ENCODE measurements around the gene PDE6A.
"Not testable (repeated sequence)": the region's sequence is repeated elsewhere in the genome, so short reads cannot be mapped to it uniquely, and the experiment has no call there.

Gene PDE6A

GRCh38 chr5:149953436-149954121, 9.0 kb upstream of the PDE6A start:
- no peak for DNase-seq (ENCODE audit: low read depth in 2 of 3, low spot score in 1 of 3)

GRCh38 chr5:149951138-149951749, 6.7 kb upstream of the PDE6A start:
- no peak for DNase-seq (ENCODE audit: low read depth in 2 of 3, low spot score in 1 of 3)

- DNase-seq (ENCODE audit: low read depth in 2 of 3, low spot score in 1 of 3) = no peak
Measured at GRCh38 chr5:149948993-149949392, 4.4 kb upstream of the PDE6A start.

DNA sequence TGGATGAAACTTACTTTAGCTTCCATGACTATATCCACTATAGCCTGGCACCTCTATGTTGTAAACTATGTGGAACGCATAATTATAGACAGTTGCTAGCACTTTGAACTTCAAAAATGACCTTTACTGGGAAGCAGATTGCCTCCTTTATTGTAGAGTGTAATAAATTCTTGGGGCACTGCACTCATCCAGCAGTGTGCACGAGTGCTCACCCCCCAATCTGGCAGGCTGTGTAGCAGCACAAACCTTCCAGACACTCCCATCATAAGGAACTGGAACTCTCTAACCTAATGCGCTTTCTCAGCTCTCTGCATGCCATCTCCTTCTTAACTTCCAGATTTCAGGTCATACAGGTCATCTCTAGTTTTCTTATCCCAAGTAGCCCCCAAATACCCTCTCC, 1.5 kb upstream of the PDE6A start:
- no peak for DNase-seq (ENCODE audit: low read depth in 2 of 3, low spot score in 1 of 3)

DNA sequence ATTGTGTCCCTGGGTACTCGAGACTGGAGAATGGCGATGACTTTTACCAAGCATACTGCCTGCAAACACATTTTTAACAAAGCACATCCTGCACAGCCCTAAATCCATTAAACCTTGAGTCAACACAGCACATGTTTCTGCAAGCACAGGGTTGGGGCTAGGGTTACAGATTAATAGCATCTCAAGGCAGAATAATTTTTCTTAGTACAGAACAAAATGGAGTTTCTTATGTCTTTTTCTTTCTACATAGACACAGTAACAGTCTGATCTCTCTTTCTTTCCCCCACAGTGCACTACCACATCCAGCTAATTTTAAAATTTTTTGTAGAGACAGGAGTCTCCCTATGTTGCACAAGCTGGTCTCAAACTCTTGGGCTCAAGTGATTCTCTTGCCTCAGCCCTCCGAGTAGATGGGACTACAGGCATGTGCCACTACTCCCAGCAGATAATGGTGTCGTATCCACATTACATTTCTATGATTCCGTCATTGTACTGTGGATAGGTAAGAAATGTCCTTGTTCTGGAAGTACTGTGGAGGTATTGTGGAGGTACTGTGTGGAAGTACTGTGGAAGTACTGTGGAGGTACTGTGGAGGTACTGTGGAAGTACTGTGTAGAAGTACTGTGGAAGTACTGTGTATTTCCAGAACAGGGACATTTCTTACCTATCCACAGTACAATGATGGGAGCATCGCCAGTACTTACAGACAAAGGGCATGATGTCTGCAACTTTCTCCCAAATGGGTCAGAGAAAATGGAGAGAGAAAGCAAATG, 1.2 kb downstream of the PDE6A start:
- DNase-seq (ENCODE audit: low read depth in 2 of 3, low spot score in 1 of 3) = not testable (repeated sequence)

DNA sequence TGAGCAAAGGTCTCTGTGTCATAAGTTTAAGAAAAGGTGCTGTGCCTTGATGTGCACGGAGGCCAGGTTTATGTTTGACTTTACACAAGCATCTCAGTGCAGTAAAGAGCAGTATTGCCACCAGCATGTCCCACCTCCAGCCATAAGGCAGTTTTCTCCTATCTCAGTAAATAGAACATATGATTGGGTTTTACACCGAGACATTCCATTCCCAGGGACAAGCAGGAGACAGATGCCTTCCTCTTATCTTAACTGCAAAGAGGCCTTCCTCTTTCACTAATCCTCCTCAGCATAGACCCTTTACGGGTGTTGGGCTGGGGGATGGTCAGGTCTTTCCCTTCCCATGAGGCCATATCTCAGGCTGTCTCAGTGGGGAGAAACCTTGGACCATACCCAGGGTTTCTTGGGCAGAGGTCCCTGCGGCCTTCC, 1.8 kb downstream of the PDE6A start:
- DNase-seq (ENCODE audit: low read depth in 2 of 3, low spot score in 1 of 3) = not testable (repeated sequence)

GRCh38 chr5:149942199-149942598, 2.4 kb downstream of the PDE6A start:
- DNase-seq (ENCODE audit: low read depth in 2 of 3, low spot score in 1 of 3) = no peak

DNA sequence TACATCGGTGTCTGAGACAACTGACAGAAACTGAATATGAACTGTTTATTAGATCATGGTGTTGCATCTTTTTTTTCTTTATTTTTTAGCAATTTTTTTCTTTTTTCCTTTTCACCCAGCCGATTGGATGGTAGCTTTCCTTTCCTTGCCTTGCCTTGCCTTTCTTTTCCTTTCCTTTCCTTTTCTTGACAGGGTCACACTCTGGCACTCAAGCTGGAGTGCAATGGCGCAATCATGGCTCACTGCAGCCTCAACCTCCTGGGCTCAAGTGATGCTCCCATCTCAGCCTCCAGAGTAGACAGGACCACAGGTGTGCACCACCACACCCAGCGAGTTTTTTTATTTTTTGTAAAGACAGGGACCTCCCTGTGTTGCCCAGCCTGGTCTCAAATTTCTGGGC, 2.8 kb downstream of the PDE6A start:
- DNase-seq (ENCODE audit: low read depth in 2 of 3, low spot score in 1 of 3) = no peak

DNA sequence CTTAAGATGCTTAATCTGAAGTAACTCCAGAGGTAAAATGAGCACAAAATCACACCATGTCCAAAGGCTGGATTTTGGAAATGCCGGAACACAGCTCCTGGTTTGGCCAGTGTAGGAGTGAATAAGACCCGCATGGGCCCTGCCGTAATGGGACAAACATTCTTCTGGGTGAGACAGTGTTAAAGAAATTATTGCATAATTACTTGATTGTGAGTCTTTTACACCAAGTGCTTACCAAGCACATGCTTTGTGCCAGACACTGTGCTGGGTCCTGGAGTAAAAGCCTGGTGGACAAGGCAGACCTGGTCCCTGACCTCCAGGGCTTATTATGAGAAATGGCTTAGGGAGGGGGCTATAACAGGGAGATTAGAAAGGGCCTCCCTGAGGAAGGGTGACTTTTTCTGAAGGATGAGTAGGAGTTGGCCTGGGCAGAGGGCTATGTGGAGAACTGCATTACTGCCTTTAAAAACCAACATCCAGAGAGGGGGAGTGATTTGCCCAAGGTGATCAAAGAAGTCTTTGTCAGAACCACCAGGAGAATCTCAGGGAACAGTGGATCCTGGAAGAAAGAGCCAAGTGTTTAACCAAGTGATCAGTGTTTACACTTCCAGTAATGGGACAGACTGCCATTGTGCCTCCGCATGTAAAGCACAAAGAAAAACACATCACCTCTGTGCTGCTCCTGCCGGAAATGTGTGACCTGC, 3.5 kb downstream of the PDE6A start:
- DNase-seq (ENCODE audit: low read depth in 2 of 3, low spot score in 1 of 3) = no peak

GRCh38 chr5:149940077-149940574, 4.5 kb downstream of the PDE6A start:
- DNase-seq (ENCODE audit: low read depth in 2 of 3, low spot score in 1 of 3) = no peak

DNA sequence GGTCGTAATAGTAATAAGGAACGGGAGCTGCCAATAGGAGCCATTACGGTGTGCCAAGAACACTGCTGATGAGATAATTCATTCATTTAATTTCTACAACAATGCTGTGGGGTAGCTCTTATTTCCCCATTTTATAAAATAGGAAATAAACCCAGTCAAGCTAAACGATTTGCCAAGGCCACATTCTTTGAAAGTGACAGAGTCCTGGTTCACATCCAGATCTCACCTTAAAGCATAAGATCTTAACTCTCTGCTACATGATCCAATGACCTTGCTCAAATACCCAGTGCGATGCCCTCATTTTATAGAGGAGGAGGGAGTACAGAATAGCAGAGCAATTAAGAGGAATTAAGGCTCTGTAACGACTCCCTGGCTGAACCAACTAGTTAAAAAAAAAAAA, 5.0 kb downstream of the PDE6A start:
- no peak for DNase-seq (ENCODE audit: low read depth in 2 of 3, low spot score in 1 of 3)

- DNase-seq (ENCODE audit: low read depth in 2 of 3, low spot score in 1 of 3) = no peak
Measured at GRCh38 chr5:149938791-149939358, 5.7 kb downstream of the PDE6A start.

- DNase-seq (ENCODE audit: low read depth in 2 of 3, low spot score in 1 of 3) = no peak
Measured at GRCh38 chr5:149938279-149938678, 6.3 kb downstream of the PDE6A start.

GRCh38 chr5:149937610-149938009, 7.0 kb downstream of the PDE6A start:
- no peak for DNase-seq (ENCODE audit: low read depth in 2 of 3, low spot score in 1 of 3)

GRCh38 chr5:149936700-149937091, 7.9 kb downstream of the PDE6A start:
- DNase-seq (ENCODE audit: low read depth in 2 of 3, low spot score in 1 of 3) = no peak

DNA sequence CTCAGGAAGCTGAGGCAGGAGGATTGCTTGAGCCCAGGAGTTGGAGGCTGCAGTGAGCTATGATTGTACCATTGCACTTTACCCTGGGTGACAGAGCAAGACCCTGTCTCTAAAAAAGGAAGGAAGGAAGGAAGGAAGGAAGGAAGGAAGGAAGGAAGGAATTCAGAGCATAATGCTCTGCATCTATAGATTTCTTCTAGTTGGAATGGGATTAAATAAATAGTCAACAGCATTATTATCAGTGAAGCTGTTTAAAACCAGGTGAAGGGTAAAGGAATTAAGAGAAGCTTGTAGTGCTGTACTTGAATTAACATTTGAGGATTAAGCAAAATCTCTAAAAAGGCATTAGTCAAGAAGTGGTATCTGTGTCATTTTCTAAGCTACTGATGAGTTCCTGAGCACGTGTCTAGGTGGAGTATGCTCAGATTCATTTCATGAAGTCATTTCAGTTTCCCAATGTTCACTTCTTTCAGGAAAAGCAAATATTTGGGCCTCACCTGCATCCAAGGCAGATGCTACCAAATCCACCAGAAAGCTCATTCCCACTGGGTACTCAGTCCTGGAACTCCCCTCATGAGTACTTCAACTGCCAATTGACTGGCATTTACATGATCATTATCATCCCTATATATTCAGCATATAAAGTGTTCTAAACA, 8.4 kb downstream of the PDE6A start:
- no peak for DNase-seq (ENCODE audit: low read depth in 2 of 3, low spot score in 1 of 3)

DNA sequence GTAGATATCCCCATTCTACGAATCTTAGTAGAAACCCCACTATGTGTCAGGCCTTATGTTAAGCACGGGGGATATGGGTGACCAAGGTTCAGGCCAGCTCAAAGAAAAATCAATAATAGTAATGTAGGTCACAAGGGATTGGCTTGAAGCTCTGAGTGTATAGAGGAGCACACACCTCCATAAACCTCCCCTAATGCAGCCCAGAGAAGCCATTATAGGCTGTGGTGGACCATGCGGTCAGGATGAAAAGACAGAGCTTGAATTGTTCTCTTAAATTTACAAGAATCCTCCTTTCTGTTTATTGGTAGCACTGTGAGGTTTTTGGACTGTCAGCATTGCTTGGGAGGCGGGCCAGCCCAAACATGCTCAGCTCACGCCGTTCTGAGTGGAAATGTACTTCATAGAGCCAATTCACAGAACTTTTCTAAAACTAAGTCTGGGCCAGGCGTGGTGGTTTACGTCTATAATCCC, 9.1 kb downstream of the PDE6A start:
- no peak for DNase-seq (ENCODE audit: low read depth in 2 of 3, low spot score in 1 of 3)

DNA sequence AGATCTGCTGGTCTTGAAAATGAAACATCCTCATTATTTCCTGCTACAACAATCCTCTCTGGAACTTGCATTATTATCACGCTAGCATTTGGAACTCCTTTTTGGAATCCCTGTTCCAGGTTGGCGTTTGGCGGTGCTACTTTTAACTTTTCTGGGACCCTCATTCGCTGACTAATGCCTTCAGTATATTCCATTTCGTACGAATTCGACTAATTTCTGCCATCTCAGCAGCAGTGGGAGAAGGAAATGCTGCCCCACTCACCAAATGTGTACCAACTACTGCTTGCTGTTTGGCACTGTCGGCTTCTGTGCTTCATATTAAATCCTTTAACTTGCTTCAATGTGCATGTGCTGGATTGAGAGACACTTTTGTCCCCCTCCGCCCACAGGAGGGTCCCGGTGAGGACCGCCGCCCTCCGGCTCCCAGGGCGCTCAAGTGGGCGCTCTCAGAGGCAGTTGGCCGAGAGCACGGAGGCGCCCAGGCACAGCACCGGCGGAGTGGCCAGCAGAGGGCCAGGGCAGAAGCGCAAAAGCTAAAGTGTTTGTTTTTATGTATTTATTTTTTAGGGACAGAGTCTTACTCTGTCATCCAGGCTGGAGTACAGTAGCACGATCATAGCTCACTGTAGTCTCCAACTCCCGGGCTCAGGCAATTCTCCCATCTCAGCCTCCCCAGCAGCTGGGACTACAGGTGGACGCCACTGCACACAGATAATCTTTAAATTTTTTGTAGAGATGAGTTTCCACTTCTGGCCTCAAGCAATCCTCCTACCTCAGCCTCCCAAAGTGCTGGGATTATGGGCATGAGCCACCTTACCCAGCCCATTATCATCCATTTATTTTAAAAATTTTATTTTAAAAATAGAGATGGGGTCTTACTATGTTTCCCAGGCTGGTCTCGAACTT, 11.9 kb downstream of the PDE6A start:
- DNase-seq (ENCODE audit: low read depth in 2 of 3, low spot score in 1 of 3) = no peak

GRCh38 chr5:149931992-149932436, 12.6 kb downstream of the PDE6A start:
- DNase-seq (ENCODE audit: low read depth in 2 of 3, low spot score in 1 of 3) = no peak
